ENCODE measurements around the gene TRIM28. TPM values are rescaled to one million over a fixed set of nuclear protein-coding genes. Genes with fewer than 3 reads are reported as not detected.
"Not testable (repeated sequence)": the region's sequence is repeated elsewhere in the genome, so short reads cannot be mapped to it uniquely, and the experiment has no call there.

Gene TRIM28
- polyA plus RNA-seq (ENCODE audit: insufficient read length in 12 of 12) = 100 to 1,000 TPM in 11 of 12 donors, not detected in 1; 218 to 448 (median 333) TPM
- long read RNA-seq, donor 1, transcript TRIM28-201 (17 exons, 2,960 nt) = major isoform, 21 of 83 reads
- long read RNA-seq, donor 1, transcript TRIM28-213 (4 exons, 714 nt) = minor isoform, 11 of 83 reads
- long read RNA-seq, donor 1, partial matches to known transcripts = 47 of 83 reads
- long read RNA-seq, donor 1, other reads (novel, unspliced or antisense) = 0 of 83 reads
- long read RNA-seq, donor 2, transcript TRIM28-201 (17 exons, 2,960 nt) = major isoform, 17 of 34 reads
- long read RNA-seq, donor 2, partial matches to known transcripts = 15 of 34 reads
- long read RNA-seq, donor 2, other reads (novel, unspliced or antisense) = 0 of 34 reads
- long read RNA-seq, donor 3, transcript TRIM28-201 (17 exons, 2,960 nt) = major isoform, 14 of 26 reads
- long read RNA-seq, donor 3, transcript TRIM28-213 (4 exons, 714 nt) = minor isoform, 5 of 26 reads
- long read RNA-seq, donor 3, partial matches to known transcripts = 5 of 26 reads
- long read RNA-seq, donor 3, other reads (novel, unspliced or antisense) = 0 of 26 reads
- long read RNA-seq, donor 4, partial matches to known transcripts = 0 of 6 reads
- long read RNA-seq, donor 4, other reads (novel, unspliced or antisense) = 0 of 6 reads
- long read RNA-seq, donor 5, transcript TRIM28-201 (17 exons, 2,960 nt) = major isoform, 22 of 49 reads
- long read RNA-seq, donor 5, partial matches to known transcripts = 21 of 49 reads
- long read RNA-seq, donor 5, other reads (novel, unspliced or antisense) = 0 of 49 reads
- long read RNA-seq, donor 6, transcript TRIM28-201 (17 exons, 2,960 nt) = major isoform, 16 of 113 reads
- long read RNA-seq, donor 6, partial matches to known transcripts = 67 of 113 reads
- long read RNA-seq, donor 6, other reads (novel, unspliced or antisense) = 25 of 113 reads
- long read RNA-seq, donor 7, transcript TRIM28-201 (17 exons, 2,960 nt) = major isoform, 8 of 14 reads
- long read RNA-seq, donor 7, partial matches to known transcripts = 5 of 14 reads
- long read RNA-seq, donor 7, other reads (novel, unspliced or antisense) = 0 of 14 reads
- long read RNA-seq, donor 8, transcript TRIM28-213 (4 exons, 714 nt) = minor isoform, 5 of 56 reads
- long read RNA-seq, donor 8, transcript TRIM28-201 (17 exons, 2,960 nt) = major isoform, 28 of 56 reads
- long read RNA-seq, donor 8, partial matches to known transcripts = 21 of 56 reads
- long read RNA-seq, donor 8, other reads (novel, unspliced or antisense) = 0 of 56 reads
- long read RNA-seq, donor 9, transcript TRIM28-201 (17 exons, 2,960 nt) = major isoform, 17 of 34 reads
- long read RNA-seq, donor 9, partial matches to known transcripts = 14 of 34 reads
- long read RNA-seq, donor 9, other reads (novel, unspliced or antisense) = 0 of 34 reads
- long read RNA-seq, donor 10, transcript TRIM28-201 (17 exons, 2,960 nt) = major isoform, 19 of 30 reads
- long read RNA-seq, donor 10, transcript TRIM28-213 (4 exons, 714 nt) = minor isoform, 5 of 30 reads
- long read RNA-seq, donor 10, partial matches to known transcripts = 5 of 30 reads
- long read RNA-seq, donor 10, other reads (novel, unspliced or antisense) = 0 of 30 reads
- long read RNA-seq, donor 11, transcript TRIM28-201 (17 exons, 2,960 nt) = major isoform, 25 of 127 reads
- long read RNA-seq, donor 11, transcript TRIM28-213 (4 exons, 714 nt) = minor isoform, 5 of 127 reads
- long read RNA-seq, donor 11, partial matches to known transcripts = 90 of 127 reads
- long read RNA-seq, donor 11, other reads (novel, unspliced or antisense) = 5 of 127 reads

- DNase-seq = peak; percentile 98
Observed at GRCh38 chr19:58543826-58544590, at the start of gene TRIM28. TSS of gene TRIM28 (plus strand) at chr19:58544064. CDS start at chr19:58544758, 694 bp downstream.

- no peak for DNase-seq
Observed at GRCh38 chr19:58497634-58498170, 46.2 kb upstream of the TRIM28 start.

- no peak for DNase-seq
Observed at GRCh38 chr19:58498316-58499020, 45.4 kb upstream of the TRIM28 start.

GRCh38 chr19:58499021-58499927, 44.6 kb upstream of the TRIM28 start:
- peak; percentile 96 for DNase-seq

- DNase-seq = no peak
Observed at GRCh38 chr19:58500242-58500641, 43.6 kb upstream of the TRIM28 start.

DNA sequence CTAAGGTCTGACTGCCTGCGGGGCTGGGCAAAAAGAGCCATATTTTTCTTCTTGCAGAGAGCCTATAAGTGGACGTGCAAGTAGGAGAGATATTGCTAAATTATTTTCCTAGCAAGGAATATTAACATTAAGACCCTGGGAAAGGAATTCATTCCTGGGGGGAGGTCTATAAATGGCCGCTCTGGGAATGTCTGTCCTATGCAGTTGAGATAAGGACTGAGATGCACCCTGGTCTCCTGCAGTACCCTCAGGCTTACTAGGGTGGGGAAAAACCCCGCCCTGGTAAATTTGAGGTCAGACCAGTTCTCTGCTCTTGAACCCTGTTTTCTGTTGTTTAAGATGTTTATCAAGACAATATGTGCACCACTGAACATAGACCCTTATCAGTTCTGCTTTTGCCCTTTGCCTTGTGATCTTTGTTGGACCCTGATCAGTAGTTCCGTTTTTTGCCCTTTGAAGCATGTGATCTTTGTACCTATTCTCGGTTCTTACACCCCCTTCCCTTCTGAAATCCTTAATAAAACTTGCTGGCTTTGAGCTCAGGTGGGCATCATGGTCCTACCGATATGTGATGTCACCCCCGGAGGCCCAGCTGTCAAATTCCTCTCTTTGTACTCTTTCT, 36.2 kb upstream of the TRIM28 start:
- DNase-seq = not testable (repeated sequence)

DNA sequence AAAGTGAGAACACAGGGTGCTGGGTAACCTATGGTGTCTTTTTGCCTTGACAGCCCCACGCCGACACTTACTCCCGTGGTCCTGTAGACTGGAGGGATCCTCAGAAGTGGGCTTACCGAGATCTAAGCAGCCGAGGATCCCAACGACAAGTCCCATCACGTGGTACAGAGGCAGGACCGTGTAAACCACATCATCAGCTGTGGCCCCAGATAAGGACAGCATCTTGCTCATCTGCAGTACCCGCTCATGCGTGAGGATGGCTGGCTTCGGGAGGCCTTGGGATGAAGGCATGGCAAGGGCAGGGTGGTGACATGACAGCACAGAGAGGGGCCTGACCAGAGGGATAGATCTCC, 34.2 kb upstream of the TRIM28 start:
- DNase-seq = no peak

GRCh38 chr19:58510084-58510862, 33.6 kb upstream of the TRIM28 start:
- no peak for DNase-seq

GRCh38 chr19:58511353-58512208, 32.3 kb upstream of the TRIM28 start, which contains the start of gene SLC27A5:
TSS of gene SLC27A5 (minus strand) at chr19:58511992. CDS start at chr19:58511955, 37 bp downstream.
- DNase-seq = no peak

GRCh38 chr19:58513213-58513693, 30.6 kb upstream of the TRIM28 start:
- no peak for DNase-seq

DNA sequence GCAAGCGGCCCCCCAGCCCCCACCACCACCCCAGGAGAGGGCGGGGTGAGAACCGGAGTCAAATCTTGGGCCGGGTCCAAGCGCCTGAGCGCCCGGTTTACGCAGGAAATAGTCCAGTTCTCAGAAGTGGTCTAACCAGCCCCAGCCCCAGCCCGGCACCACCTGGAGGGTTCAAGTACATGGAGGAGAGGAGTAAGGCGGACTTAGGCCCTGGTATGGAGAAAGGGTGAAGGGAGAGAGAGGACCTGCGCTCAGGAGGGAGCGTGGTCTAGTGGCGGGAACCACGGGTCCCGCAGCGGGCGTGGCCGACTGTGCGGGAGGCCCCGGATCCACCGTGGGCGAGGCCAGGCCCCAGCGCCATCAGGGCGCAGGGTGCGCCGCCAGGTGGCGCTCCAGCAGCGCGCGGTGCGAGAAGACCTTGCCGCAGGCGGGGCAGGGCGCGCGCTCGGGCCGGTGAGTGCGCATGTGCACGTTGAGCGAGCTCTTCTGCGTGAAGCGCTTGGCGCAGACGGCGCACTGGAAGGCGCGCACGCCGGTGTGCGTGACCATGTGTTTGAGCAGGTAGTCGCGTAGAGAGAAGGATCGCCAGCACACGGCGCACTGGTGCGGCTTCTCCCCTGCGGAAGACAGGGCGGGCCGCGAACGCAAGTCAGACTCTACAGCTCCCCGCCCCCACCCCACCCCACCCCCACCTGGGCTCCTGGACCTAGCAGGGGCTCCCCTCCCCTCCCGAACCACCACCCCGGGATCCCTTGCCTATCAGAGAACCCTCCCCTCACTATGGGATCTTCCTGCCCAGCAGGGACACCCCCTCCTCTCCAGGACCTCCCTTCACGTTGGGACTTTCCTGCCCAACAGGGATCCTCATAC, 29.9 kb upstream of the TRIM28 start:
- DNase-seq = peak; percentile 89

DNA sequence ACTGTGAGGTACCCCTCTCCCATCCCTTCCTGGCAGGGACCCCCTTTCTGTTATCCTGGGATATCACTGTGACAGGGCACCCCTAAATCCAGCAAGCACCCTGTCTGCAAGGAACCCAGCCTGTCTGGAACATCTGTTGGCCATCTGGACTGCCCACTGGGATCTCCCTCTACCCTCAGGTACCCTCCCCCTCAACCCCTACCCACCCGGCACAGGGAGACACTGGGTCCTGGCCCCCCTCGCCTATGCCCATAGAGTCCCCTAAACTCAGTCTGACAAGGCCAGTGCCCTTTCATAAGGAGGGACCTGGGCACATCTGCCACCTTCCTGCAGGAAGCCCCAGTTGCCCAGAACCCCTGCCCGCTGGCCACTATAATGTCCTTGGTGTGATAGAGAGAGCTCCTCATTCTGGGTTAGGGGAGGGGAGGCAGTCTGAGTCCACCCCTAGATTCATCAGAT, 29.3 kb upstream of the TRIM28 start:
- no peak for DNase-seq

- DNase-seq = no peak
Observed at GRCh38 chr19:58515259-58515658, 28.6 kb upstream of the TRIM28 start.

- DNase-seq = no peak
Observed at GRCh38 chr19:58516246-58516836, 27.5 kb upstream of the TRIM28 start.

Data from muscle of arm (tissue), 14 donors.